HG02885 (cell line): ENCODE results near the gene KIF21B.

Experiments
- ATAC-seq: cut with Tn5 transposase; IDR thresholded peaks from one replicate; pipeline ENCODE4 v1.9.1; 2021; ENCODE audit warnings: mild to moderate bottlenecking; ENCODE audit not compliant: unreplicated experiment, poor library complexity

The KIF21B gene

DNA sequence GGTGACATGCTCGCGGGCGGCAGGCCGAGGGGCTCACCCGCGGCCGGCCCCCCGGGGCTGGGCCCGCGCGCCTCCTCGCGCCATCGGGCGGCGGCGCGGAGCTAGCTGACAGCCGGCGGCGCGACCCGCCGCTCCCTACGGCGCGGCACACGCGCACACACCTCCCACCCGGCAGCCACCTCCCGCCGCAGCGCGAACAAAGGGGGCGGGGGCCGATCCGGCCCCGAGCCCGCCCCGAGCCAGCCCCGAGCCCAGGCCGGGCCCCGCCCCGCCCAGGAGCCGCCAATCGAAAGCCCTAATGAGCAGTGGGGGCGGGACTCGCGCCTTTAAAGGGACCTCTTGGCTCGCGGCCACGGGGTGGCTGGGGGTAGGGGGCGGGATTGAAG is at the start of gene KIF21B:
TSS of gene KIF21B (minus strand) at position 198 of the 386 bp plus-strand sequence. CDS start 331 bp downstream, outside the sequence.
- ATAC-seq: peak; percentile 71

DNA sequence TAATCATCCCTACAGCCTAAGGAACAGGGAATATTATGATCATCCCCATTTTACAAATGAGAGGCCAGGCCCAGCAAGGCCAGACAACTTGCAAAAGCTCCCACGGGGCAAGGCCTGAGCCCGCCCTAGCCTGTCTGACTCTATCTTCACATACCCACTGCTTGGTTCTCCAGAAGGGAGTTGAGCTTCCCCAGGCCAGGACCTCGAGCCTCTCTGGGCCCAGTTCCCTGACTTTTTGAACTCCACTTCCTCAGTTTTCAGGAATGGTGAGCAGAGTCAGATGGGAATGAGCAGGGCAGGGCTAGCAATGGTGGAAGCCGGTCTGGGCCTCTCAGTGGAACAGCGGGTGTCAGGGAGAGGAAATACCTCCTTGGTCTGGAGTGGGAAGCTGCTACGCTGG is 49.4 kb upstream of the KIF21B start:
- no peak for ATAC-seq

DNA sequence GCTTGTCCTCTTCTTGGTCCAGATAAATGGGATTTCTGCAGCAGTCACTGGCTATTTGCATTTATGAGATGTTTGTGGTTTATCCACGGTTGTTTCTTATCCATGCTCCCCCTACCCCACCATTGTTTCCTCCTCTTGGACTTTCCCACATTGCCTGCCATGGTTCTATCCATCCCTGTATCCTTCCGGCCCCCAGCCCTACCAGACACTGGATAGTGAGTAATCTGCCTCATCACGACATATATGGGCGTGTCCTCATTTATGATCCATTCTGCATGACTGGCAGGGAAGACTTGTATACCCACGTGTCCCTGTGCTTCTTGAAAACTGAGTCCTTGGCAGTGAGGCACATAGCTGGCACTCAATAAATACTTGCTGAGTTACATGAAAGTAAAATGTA is 48.6 kb upstream of the KIF21B start:
- ATAC-seq: no peak

DNA sequence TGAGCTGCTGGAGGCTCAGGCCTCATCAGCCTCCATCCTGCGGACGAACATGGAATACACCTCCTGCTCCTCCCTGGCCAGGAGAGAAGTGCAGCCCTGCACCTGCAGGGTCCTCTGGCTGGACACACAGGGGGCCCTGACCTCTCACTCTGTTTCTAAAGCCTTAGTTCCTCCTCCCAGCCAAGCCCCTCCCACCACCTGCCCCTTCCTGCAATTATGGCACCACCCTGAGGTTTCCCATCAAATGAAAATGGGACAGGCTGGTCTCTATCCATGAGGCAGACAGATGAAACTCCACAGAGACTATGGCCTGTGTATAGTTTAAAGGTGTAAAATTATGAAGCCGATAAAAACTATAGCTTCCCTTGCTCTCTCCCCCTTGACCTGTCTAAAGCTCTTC is 46.1 kb upstream of the KIF21B start:
- ATAC-seq: no peak

GRCh38 chr1:201068976-201069375 is 45.5 kb upstream of the KIF21B start:
- no peak for ATAC-seq

DNA sequence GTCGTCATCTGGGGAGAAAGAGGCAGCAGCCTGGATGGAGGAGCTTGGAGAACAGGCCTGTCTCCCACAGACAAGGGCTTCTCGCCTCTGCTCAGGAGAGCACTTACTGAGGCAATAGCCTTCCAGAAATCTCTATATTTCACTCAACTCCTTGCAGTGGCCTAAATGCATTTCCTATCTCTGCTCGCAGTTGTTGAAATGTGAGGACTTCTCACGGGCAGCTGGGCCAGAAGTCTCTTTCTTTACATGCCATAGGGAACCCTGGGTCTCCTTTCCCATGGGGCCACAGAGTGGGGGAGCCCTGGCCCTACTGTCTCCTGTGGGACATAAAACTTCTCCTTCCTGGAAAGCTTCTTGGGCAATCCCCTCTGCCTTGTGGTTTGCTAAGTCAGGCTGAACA is 43.5 kb upstream of the KIF21B start:
- ATAC-seq: no peak

- no peak for ATAC-seq
These were observed 42.2 kb upstream of the KIF21B start for GRCh38 chr1:201065686-201066085.

DNA sequence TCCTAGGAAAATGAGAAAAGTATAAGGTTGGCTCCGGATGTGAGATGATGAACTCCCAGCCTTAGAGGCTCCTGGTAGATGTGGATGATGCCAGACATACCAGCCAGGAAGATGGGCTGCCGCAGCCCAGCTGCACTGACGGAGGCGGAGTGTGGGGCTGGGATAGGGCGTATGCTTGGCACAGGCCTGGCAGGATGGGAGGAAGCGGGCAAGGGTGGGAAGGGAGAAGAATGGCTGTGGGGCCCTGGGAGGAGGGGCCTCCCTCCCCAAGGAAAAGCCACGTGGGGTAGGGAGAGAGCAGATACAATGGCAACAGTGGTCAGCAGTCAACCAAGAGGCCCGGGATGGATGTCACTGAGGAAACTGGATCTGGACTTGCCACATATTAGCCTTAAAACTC is 41.3 kb upstream of the KIF21B start:
- ATAC-seq: no peak

- ATAC-seq: no peak
These were observed 39.6 kb upstream of the KIF21B start for GRCh38 chr1:201063145-201063544.

DNA sequence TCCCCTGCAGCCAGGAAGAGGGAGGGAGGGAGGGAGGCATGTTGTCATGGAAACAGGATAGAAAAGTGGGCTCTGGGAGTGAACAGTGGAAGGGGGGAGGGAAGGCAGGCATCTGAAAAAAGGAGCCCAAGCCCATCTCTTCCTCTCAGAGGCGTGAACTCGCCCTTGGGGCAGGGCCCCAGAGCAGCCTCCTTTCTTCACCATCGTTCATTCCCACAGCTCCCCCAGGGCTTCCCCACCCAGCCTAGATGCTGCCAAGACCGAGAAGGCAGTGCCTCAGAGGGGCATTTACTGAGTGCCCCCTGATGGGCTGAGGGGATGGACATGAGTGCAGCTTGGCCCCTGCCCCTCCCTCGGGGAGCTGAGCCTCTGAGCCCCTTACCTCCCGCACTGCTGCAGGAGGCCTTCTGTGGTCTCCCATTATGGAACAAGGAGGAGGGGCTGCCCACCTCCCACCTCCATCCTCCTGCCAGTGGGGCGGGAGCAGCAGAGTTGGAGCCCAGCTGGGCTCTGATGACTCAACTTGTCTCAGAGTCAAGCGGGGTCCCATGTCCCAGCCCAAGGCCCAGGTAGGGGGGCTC is 39.1 kb upstream of the KIF21B start:
- no peak for ATAC-seq

DNA sequence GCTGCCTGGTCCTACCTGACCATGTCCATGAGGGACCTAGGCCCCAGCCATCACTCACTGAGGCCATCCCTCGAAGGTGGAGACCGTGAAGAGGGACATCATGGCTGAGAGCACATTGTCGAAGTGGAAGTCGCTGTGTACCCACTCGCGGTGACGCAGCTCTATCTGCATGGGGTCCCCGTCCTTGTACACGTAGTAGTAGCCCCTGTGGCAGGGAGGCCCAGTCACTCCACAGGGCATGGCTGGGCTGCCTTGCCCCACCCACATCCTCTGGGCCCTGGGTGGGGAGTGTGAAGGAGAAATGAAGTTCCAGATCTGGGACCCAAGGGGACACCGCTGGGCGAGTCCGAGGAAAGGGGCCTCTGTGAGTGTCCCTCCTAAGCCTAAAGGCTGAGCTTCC is 38.4 kb upstream of the KIF21B start:
- no peak for ATAC-seq

DNA sequence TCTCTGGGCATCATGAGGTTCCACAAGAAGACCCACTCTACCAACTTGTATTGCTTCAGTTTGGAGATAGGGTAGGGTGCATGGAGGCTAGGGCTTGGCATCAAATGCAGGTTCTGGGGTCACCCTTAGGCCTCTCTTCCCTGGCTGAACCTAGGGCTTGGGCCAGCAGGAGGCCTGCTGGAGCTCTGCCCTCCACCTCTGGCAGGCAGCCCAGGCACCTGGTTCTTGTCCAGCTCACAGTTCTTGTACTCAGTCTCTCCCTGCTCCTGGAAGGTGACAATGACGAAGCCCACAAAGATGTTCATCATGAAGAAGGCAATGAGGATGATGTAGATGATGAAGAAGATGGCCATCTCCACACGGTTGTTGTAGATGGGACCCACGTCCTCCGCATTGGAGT is 37.5 kb upstream of the KIF21B start:
- ATAC-seq: no peak

DNA sequence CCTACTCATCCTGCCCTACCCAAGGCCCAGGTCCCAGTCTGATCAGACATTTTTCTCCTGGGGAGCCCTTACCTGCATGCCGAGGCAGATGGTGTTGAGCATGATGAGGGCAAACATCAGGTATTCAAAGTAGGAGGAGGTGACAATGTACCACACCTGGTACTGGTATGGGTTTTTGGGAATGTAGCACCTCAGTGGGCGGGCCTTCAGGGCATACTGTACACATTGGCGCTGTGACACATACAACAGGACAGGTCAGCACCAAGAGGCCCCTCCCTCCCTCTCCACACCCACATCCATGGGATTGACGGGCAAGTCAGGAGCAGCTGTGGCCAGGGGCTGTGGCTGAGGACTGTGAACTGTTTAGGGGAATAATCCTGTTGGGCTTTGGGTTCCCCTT is 37.1 kb upstream of the KIF21B start:
- no peak for ATAC-seq

DNA sequence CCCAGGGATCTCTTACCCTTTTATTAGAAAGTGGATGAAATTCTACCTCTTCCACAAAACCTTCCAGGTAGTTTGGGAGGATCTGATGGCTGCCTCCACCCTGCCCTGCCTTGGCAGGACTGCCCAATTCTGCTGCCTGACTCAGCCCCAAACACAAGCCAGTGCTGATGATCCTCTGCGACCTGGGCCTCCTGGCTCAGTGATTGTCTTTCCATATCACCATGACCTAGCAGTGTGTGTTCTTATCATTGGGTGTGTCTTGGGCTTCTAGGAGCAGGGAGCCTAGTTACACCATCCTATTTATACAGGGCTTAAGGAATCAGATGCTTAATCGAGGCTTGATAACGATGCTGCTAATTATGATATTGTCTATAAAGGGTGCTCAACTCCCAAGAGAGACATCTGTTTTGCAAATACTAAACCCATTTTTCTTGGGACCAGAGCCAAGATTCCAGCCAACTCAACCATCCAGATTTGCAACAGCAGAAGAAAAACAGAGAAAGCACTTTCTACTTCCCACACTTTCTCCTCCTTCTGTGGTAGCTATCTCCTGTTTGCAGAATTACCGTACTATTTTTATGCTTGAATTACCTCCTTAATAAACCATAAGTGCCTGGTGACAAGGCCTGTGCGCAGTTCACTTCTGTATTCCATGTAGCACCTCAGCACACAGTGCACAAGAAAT is 36.5 kb upstream of the KIF21B start:
- ATAC-seq: no peak

GRCh38 chr1:201059401-201059800 is 35.9 kb upstream of the KIF21B start:
- no peak for ATAC-seq

GRCh38 chr1:201054091-201054543 is 30.6 kb upstream of the KIF21B start:
- ATAC-seq: no peak

DNA sequence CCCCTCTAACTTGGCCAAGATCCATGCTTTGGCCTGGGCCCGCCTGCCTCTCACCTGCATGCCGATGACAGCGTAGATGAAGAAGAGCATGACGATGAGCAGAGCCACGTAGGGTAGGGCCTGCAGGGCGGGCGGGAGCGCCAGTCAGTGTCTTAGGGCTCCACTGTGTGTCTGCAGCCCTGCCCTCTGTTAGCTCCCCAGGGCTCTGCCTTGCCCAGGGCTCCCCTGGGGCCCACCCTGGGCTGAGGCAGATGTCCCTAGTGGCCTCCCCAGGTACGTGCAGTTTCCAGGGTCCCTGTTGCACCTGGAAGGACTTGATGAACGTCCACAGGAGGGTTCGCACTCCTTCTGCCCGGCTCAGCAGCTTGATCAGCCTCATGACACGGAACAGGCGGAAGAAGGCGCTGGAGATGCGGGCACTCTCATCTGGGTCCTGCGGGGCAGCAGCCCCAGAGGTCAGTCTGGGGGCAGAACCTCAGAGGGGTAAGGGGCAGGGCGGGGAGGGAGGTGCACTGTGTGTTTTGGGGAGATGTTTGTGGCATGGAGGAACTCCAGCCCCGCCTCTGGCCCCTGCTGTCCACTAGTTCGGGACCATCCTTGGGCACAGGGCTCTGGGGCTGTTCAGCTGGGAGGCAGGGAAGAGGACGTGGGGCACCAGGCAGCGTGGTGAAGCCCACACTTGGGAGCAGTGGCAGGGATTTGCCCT is 29.8 kb upstream of the KIF21B start:
- ATAC-seq: no peak

- ATAC-seq: no peak
These were observed 27.9 kb upstream of the KIF21B start for GRCh38 chr1:201051399-201051798.

- no peak for ATAC-seq
These were observed 27.2 kb upstream of the KIF21B start for GRCh38 chr1:201050515-201051277.

DNA sequence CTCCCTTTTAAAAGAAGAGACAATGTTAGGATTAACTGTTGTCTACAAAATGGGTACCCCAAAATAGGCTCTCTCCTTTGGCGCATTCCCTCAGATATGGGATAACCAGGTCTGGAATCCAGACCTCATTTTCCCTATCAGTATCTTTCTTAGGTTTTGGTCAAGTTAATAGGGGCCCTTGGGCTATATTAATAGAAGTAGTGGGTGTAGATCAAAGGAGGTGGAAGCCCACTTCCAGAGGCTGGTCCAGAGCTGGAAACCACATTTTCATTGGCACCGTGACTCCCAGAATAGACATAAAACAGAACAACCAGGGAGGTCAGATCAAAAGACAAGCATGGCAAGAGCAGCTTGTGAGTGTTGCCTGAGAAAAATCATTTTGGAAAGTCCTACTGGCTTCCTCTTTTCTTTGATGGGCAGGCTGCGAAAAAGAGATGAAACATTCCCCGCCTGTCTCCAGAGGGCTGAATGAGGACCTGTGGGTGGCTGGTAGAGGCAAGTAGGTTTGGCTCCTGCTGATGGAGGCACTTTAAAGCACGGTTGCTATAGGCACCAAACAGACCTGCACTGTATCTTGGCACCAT is 25.8 kb upstream of the KIF21B start:
- no peak for ATAC-seq

- ATAC-seq: no peak
These were observed 25.0 kb upstream of the KIF21B start for GRCh38 chr1:201048521-201048920.
